Endothelial cell (in vitro differentiated cells): ENCODE measurements around the gene PLAGL2. TPM values are rescaled to one million over a fixed set of nuclear protein-coding genes. Genes with fewer than 3 reads are reported as not detected.
A peak's percentile ranks its signal among the peaks of the same experiment; 100 is the strongest.
"Not testable (repeated sequence)": the region's sequence is repeated elsewhere in the genome, so short reads cannot be mapped to it uniquely, and the experiment has no call there.

Experiments
- DNase-seq: peaks from one replicate; pipeline ENCODE4 v3.0.0; 2021; ENCODE audit warnings: low spot score
- H3K27ac Mint-ChIP-seq: one replicate; pipeline ENCODE4 v1.8.0; 2021; ENCODE audit warnings: mixed read lengths, inconsistent platforms; ENCODE audit not compliant: unreplicated experiment
- H3K27me3 Mint-ChIP-seq: one replicate; pipeline ENCODE4 v1.8.0; 2021; ENCODE audit warnings: mild to moderate bottlenecking, moderate library complexity, mixed read lengths, inconsistent platforms; ENCODE audit not compliant: unreplicated experiment
- H3K36me3 Mint-ChIP-seq: one replicate; pipeline ENCODE4 v1.8.0; 2021; ENCODE audit warnings: mild to moderate bottlenecking, low read depth, mixed read lengths, inconsistent platforms; ENCODE audit not compliant: unreplicated experiment
- H3K4me1 Mint-ChIP-seq: one replicate; pipeline ENCODE4 v1.8.0; 2021; ENCODE audit warnings: mild to moderate bottlenecking, mixed read lengths, inconsistent platforms; ENCODE audit not compliant: unreplicated experiment
- H3K4me3 Mint-ChIP-seq: one replicate; pipeline ENCODE4 v1.8.0; 2021; ENCODE audit warnings: mild to moderate bottlenecking, mixed read lengths, inconsistent platforms; ENCODE audit not compliant: unreplicated experiment
- H3K9me3 Mint-ChIP-seq: one replicate; pipeline ENCODE4 v1.8.0; 2021; ENCODE audit warnings: mixed read lengths, inconsistent platforms; ENCODE audit not compliant: unreplicated experiment
- CTCF ChIP-seq: fragments of 200-600 bp; sonication (generic); IDR thresholded peaks from one replicate; pipeline ENCODE4 v1.5.0; 2021; ENCODE audit warnings: antibody characterized with exemption; ENCODE audit not compliant: unreplicated experiment
- total RNA-seq: library from RNA; stranded (reverse); fragmentation: NEBNext Ultra II Directional; extraction: Animal tissue kit (Norgen Biotek cat#: 25700); gene quantifications from one replicate; pipeline ENCODE4 v1.2.1, GENCODE V29; 2021; ENCODE audit not compliant: unreplicated experiment

Gene PLAGL2
- total RNA-seq, 1 donor from 2014 or later, result 23.7 TPM

DNA sequence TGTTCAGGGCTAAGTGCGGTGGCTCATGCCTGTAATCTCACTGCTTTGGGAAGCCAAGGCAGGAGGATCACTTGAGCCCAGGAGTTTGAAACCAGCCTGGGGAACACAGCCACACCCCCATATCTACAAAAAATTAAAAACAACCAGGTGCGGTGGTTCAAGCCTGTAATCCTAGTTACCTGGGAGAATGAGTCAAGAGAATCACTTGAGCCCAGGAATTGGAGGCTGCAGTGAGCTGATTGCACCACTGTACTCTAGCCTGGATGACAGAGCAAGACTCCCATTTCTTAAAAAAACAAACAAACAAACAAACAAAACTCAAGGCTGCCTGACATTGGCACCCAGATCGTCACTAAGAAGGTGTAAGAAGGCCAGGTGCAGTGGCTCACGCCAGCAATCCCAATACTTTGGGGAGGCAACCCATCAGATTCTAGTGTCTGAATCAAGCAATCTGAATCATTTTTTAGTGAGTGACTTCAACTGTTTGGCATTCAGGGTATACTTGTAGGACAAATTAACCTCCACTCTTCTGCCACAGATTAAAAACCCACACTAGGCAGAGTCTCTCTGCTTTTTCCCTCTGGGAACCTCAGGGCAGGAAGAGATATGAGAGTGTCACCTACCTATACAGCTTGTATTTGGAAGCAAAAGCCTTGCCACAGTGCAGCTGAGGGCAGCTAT, 6.1 kb downstream of the PLAGL2 start:
- no peak for TF ChIP-seq CTCF
- no peak for DNase-seq

GRCh38 chr20:32199006-32199405, 8.5 kb downstream of the PLAGL2 start:
- Mint-ChIP-seq H3K4me3 (no peak overlapping the region), H3K9me3 (no peaks in the 10 kb centered on the region), H3K27ac (no peak overlapping the region), H3K4me1 (peaks cover 18% of the 10 kb centered on the region), H3K36me3 (peaks cover 36% of the 10 kb centered on the region), H3K27me3 (peaks cover 8% of the 10 kb centered on the region)
- no peak for DNase-seq
- TF ChIP-seq CTCF, result no peak

More for the DNA sequence above, 6.1 kb downstream of the PLAGL2 start:
- Mint-ChIP-seq H3K4me1 (peaks cover 39% of the 10 kb centered on the region), H3K9me3 (no peaks in the 10 kb centered on the region), H3K36me3 (peaks cover 17% of the 10 kb centered on the region), H3K27me3 (peaks cover 6% of the 10 kb centered on the region), H3K4me3 (no peak overlapping the region), H3K27ac (no peak overlapping the region)

DNA sequence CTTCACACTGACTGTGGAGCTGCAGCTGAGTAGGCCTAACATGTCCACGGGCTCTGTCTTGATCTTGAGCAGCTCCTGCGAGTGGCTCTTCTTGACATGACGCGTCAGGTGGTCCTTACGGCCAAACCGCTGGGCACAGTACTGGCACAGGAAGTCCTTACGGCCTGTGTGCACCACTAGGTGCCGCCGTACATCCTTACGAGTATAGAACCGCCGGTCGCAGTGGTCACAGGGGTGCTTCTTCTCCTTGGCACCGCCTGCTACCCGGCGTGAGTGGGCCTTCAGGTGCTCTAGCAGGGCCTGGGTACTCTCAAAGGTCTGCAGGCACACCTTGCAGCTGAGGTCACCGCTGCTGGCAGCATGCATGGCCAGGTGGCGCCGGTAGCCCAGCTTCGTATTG, 10.4 kb downstream of the PLAGL2 start:
- H3K4me1 Mint-ChIP-seq, DNase-seq, H3K9me3 Mint-ChIP-seq, H3K27ac Mint-ChIP-seq, H3K27me3 Mint-ChIP-seq, H3K4me3 Mint-ChIP-seq: not testable (repeated sequence)
- peaks cover 40% of the 10 kb centered on the region for H3K36me3 Mint-ChIP-seq

- not testable (repeated sequence) for H3K27ac Mint-ChIP-seq, DNase-seq, H3K9me3 Mint-ChIP-seq, H3K27me3 Mint-ChIP-seq, H3K4me3 Mint-ChIP-seq, H3K4me1 Mint-ChIP-seq
- H3K36me3 Mint-ChIP-seq, result peaks cover 36% of the 10 kb centered on the region
Measured at GRCh38 chr20:32196613-32197012, 10.9 kb downstream of the PLAGL2 start.

DNA sequence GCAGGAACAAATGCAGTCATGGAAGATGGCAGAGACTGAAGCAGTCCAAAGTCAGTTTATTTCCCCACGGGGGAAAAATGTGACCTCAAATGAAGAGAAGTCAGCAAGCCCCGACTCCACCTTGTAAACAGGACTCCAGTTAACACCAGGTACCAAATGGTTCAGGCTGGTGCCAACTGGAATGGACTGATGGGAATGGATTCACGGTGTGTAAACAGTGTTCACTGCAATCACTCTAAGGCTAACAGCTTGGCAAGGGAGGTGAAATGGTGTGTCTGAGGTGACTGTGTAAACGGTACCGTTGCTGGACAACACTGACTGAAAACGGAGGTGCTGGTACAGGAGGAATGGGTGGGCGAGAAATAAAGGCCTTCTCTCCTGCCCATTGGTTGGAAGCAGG, 12.0 kb downstream of the PLAGL2 start:
- Mint-ChIP-seq H3K9me3 (no peaks in the 10 kb centered on the region), H3K4me1 (peaks cover 6% of the 10 kb centered on the region), H3K4me3 (no peak overlapping the region), H3K27me3 (peaks cover 8% of the 10 kb centered on the region), H3K36me3 (peaks cover 37% of the 10 kb centered on the region), H3K27ac (no peak overlapping the region)
- no peak for TF ChIP-seq CTCF
- DNase-seq, result no peak

DNA sequence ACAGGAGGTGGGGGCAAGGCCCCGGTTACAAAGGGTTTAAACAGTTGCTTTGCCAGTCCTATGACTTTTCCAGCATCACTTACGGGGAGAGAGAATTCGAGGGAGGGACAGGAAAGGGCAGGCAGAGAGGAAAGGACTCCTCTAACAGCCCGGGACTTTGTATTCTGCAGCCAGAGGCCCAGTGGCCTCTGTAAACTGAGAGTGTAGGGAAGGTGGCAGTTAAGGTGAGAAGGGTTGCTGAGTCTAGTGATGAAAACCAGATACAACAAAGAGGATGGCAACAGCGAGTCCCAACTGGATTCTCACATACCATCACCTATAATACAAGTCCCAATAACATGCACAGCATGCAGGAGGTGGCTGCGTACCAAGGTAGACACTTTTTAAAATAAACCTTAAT, 13.5 kb downstream of the PLAGL2 start:
- H3K36me3 Mint-ChIP-seq, result peaks cover 37% of the 10 kb centered on the region
- H3K27ac Mint-ChIP-seq, result no peak overlapping the region
- peaks cover 12% of the 10 kb centered on the region for H3K4me1 Mint-ChIP-seq
- H3K27me3 Mint-ChIP-seq, result peaks cover 10% of the 10 kb centered on the region
- DNase-seq, result no peak
- H3K9me3 Mint-ChIP-seq, result no peaks in the 10 kb centered on the region
- H3K4me3 Mint-ChIP-seq, result peak overlapping the region; percentile 31
- no peak for TF ChIP-seq CTCF

DNA sequence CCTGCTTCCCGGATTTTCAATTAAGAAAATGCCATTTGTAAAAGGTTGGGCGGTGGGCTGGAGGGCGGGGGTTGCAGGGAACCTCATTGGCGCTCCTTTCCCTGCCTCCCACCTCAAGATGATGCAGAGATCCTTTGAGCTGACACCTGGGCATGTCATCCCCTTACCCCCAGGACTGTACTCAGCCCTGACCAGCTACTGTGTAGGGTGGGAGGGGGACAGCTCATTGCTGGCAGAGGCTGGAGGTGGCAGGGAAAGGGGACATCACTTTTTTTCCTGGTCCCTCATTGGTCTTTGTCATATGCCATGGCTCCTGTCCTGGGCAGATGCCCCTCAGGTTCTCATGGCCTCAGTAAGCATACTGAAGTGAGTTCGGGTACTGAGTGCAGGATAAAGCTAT, 14.2 kb downstream of the PLAGL2 start:
- peaks cover 15% of the 10 kb centered on the region for H3K4me1 Mint-ChIP-seq
- H3K27ac Mint-ChIP-seq, H3K4me3 Mint-ChIP-seq, H3K9me3 Mint-ChIP-seq, DNase-seq: not testable (repeated sequence)
- H3K36me3 Mint-ChIP-seq, result peaks cover 41% of the 10 kb centered on the region
- H3K27me3 Mint-ChIP-seq, result peaks cover 12% of the 10 kb centered on the region
